GM21529 (cell line): ENCODE data around the gene SLC35F4.
"Not testable (repeated sequence)": the region's sequence is repeated elsewhere in the genome, so short reads cannot be mapped to it uniquely, and the experiment has no call there.

ENCODE experiments used
- ATAC-seq: cut with Tn5 transposase; IDR thresholded peaks from one replicate; pipeline ENCODE4 v1.9.1; 2021; ENCODE audit not compliant: unreplicated experiment

SLC35F4 gene

GRCh38 chr14:57809808-57810207 lies 56.1 kb downstream of the SLC35F4 start:
- ATAC-seq = no peak

- ATAC-seq = no peak
Measured at GRCh38 chr14:57797160-57797559, 68.7 kb downstream of the SLC35F4 start.

- no peak for ATAC-seq
Measured at GRCh38 chr14:57796556-57796955, 69.3 kb downstream of the SLC35F4 start.

- no peak for ATAC-seq
Measured at GRCh38 chr14:57785058-57785457, 80.8 kb downstream of the SLC35F4 start.

GRCh38 chr14:57771801-57772200 lies 94.1 kb downstream of the SLC35F4 start:
- no peak for ATAC-seq

GRCh38 chr14:57769863-57770523 lies 95.9 kb downstream of the SLC35F4 start:
- no peak for ATAC-seq

GRCh38 chr14:57761800-57762199 lies 104.1 kb downstream of the SLC35F4 start:
- no peak for ATAC-seq

GRCh38 chr14:57760896-57761295 lies 105.0 kb downstream of the SLC35F4 start:
- ATAC-seq = no peak

GRCh38 chr14:57755018-57755521 lies 110.8 kb downstream of the SLC35F4 start:
- ATAC-seq = no peak

- no peak for ATAC-seq
Measured at GRCh38 chr14:57754527-57754926, 111.4 kb downstream of the SLC35F4 start.

GRCh38 chr14:57753821-57754220 lies 112.1 kb downstream of the SLC35F4 start:
- no peak for ATAC-seq

- ATAC-seq = not testable (repeated sequence)
Measured at GRCh38 chr14:57752142-57752695, 113.7 kb downstream of the SLC35F4 start.

- ATAC-seq = no peak
Measured at GRCh38 chr14:57751400-57751799, 114.5 kb downstream of the SLC35F4 start.

- no peak for ATAC-seq
Measured at GRCh38 chr14:57749267-57749666, 116.6 kb downstream of the SLC35F4 start.

GRCh38 chr14:57748279-57748678 lies 117.6 kb downstream of the SLC35F4 start:
- ATAC-seq = no peak

GRCh38 chr14:57747036-57747435 lies 118.9 kb downstream of the SLC35F4 start:
- ATAC-seq = no peak

- ATAC-seq = no peak
Measured at GRCh38 chr14:57746563-57746962, 119.3 kb downstream of the SLC35F4 start.

GRCh38 chr14:57739516-57739915 lies 126.4 kb downstream of the SLC35F4 start:
- no peak for ATAC-seq

GRCh38 chr14:57737598-57737997 lies 128.3 kb downstream of the SLC35F4 start:
- ATAC-seq = no peak

- no peak for ATAC-seq
Measured at GRCh38 chr14:57736391-57736790, 129.5 kb downstream of the SLC35F4 start.

GRCh38 chr14:57735276-57735675 lies 130.6 kb downstream of the SLC35F4 start:
- no peak for ATAC-seq

- no peak for ATAC-seq
Measured at GRCh38 chr14:57732463-57733285, 133.2 kb downstream of the SLC35F4 start.
